Measurements from ENCODE around the gene AWAT1. TPM values are rescaled to one million over a fixed set of nuclear protein-coding genes. Genes with fewer than 3 reads are reported as not detected.

The AWAT1 gene
- not detected in 2 replicates for total RNA-seq

GRCh38 chrX:70234355-70234754, at the start of gene AWAT1:
Gene AWAT1, plus strand, starts transcription at chrX:70234655. Its CDS starts 41 bp downstream, at chrX:70234696.

GRCh38 chrX:70260104-70260503, 25.6 kb downstream of the AWAT1 start, which contains the start of gene P2RY4:
Gene P2RY4, minus strand, starts transcription at chrX:70260204. Its CDS starts 580 bp downstream, at chrX:70259624.

GRCh38 chrX:70268034-70268433, 33.6 kb downstream of the AWAT1 start, which contains the start of gene ARR3:
Gene ARR3, plus strand, starts transcription at chrX:70268334. Its CDS starts 1,052 bp downstream, at chrX:70269386.

GRCh38 chrX:70281951-70282350, 47.5 kb downstream of the AWAT1 start, which contains the start of gene RAB41:
Gene RAB41, plus strand, starts transcription at chrX:70282172. Its CDS starts 46 bp downstream, at chrX:70282218.

Other genes starting within 250 kb of the AWAT1 start
- gene AWAT2, start 184.7 kb upstream of the AWAT1 start, total RNA-seq = not detected in 2 replicates
- not detected in 2 replicates for gene OTUD6A, start 172.2 kb upstream of the AWAT1 start, total RNA-seq
- 96.1 and 143 TPM in 2 replicates for gene IGBP1, start 101.2 kb upstream of the AWAT1 start, total RNA-seq
- gene DGAT2L6, start 57.2 kb upstream of the AWAT1 start, total RNA-seq = not detected in 2 replicates
- under 0.01 TPM in 1 of 2 replicates, not detected in the other for gene P2RY4, start 25.5 kb downstream of the AWAT1 start, total RNA-seq
- not detected in 2 replicates for gene ARR3, start 33.7 kb downstream of the AWAT1 start, total RNA-seq
- not detected in 2 replicates for gene RAB41, start 47.5 kb downstream of the AWAT1 start, total RNA-seq
- gene PDZD11, start 55.3 kb downstream of the AWAT1 start, total RNA-seq = 43.8 and 48.0 TPM in 2 replicates
- gene KIF4A, start 55.4 kb downstream of the AWAT1 start, total RNA-seq = 0.86 and 2.2 TPM in 2 replicates
- gene GDPD2, start 188.7 kb downstream of the AWAT1 start, total RNA-seq = not detected in 2 replicates
- gene DLG3, start 210.2 kb downstream of the AWAT1 start, total RNA-seq = 18.8 and 30.7 TPM in 2 replicates